ENCODE measurements around the gene NFATC1.

- no peak for TF ChIP-seq CTCF (IDR thresholded peaks at IDR 0.05; ENCODE audit: low read depth, low read length, poor library complexity, severe bottlenecking)
- no peak for TF ChIP-seq EZH2phosphoT487 (IDR thresholded peaks at IDR 0.05; ENCODE audit: borderline replicate concordance, low read length)
Measured at GRCh38 chr18:79360933-79361332, 34.8 kb upstream of the NFATC1 start.
